NOMO-1 (cell line): ENCODE measurements around the gene ACSS1.
"Not testable (repeated sequence)": the region's sequence is repeated elsewhere in the genome, so short reads cannot be mapped to it uniquely, and the experiment has no call there.

Experiments
- DNase-seq, 2 experiments: peaks; one replicate each; lab custom pipeline; 2025; ENCODE audit not compliant: unreplicated experiment in 2 of 2; lab: John Stamatoyannopoulos, UW

The ACSS1 gene

DNA sequence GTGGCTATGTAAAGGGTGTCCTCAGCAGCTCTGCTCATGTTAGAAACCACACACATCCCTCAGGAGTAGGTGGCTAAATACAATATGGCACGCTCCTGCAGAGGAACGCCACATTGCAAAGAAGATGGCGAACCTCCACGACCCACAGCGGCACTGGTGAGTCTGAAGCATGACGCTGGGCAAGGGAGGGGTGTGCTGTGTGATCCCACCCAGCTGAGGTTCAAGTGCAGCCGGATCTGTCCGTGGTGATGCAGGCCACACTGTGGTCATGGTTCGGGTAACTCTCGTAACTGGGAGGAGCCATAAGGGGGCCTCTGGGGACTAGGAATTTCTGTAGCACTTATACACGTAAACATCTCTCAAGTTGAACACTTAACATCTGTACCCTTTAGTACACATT is 42.0 kb downstream of the ACSS1 start:
- DNase-seq = no peak

DNA sequence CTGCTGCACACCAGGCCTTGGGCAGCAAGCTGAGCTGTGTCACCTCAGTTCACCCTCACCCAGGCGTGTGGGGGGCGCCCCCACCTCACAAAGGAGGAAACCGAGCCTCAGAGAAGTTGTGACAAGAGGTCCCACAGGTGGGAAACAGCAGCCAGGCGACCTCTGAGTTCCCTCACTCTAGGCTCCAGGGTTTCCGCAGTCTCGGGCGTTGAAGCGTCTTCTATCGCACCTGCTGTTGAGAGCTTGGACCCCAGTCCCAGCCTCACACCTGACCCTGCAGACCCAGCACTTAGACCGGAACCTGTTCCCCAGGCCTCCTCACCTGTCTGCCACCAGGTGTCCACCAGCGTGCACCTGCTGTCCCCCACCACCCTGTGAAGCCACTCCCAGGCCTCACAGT is 43.1 kb downstream of the ACSS1 start:
- DNase-seq = no peak

DNA sequence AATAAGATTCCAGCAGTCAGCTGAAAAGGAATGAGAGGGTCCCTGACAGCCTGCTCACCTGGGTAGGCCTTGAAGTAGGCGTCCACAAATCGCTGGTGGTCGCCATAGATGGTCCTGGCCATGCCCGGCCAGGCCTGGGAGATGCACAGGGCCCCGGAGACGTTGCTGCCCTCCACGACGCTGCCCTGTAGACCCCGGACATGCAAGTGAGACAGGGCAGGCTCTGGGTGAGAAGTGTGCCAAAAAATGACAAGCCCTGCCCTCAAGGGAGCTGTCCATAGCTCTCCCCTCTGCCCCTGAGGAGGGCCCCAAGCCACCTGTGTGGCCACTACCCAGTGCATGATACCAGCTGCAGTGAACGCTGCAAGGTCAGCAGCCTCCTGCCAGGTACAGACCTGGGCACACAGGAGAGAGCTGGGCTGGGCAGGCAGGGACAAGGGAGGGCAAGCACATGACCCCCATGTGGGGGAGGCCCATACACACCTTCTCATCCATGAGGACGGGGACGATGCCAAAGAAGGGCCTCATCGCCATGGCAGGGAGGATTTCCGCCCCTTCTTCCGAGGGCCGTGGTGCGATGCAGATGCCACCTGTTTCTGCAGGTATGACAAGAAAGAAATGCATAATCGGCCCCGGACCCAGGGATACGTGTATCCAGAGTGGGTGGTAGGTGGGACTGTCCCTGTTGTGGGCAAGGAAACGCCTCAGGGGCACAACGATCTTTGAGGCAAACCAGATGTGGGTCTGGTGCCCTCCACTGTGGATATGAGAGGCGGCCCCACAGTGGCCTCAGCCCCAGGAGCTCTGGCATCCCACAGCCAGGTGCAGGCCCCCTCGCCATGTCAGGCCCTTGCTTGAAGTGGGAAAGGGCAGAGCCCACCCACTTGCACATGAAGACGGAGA is 44.2 kb downstream of the ACSS1 start:
- no peak for DNase-seq

DNA sequence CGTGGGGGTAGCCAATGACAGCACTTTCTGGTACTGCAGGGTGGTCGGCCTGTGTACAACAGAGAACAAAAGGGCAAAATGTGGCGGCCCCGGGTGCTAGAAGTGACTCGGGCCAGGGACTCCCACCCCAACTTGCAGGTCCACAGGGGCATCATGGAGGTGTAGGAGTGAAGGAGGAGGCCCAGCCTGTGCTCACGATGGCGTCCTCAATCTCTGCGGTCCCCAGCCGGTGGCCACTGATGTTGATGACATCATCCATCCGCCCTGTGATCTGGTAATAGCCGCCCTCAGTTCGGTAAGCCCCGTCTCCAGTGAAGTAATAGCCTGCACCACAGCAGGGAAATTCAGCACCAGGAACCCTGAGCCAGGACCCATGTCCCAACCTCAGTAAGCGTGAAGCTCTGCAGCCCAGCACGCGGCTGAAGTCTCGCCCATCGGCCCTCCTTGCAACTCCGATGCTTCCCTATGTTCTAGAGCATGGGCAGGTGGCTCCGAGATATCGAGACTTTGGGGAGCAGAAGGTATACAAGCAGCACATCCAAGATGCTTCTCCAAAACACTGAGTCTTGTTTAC is 45.2 kb downstream of the ACSS1 start:
- no peak for DNase-seq

DNA sequence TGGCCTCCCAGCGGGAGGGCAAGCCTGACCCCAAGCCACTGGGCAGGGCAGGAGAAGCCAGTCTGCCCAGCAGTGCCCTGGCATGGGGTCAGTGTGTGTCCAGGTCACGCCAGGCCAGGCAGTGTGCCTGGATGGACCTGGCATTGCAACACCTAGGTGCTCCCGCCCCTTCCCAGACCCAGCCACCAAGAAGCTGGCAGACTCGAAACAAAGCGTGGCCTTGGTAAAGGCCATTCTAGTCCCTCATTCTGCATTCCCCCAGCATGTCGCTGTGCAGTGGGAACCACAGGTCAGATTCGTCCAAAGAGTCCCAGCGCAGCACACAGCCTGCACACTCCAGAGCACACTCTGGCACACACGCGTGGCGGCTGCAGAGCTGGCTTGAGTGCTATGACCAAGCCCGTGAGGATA is 46.1 kb downstream of the ACSS1 start:
- no peak for DNase-seq

DNA sequence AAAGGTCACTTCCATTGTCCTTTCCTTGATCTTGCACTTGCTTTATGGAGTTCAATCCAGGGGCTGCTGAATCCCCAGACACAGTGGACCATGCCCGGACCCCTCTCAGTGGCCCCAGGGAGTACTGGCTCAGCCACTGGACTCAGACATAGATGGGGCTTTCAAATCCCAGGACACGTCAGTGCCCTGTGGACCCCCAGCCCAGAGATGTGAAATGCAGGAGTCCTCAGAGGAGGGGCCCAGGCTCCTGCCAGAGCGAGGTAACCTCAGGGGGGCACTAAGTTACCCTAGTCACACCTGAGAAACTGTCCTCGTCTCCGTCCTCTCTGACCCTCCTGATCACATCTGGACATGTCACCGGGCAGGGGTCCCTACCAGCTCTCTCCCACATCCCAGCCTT is 46.7 kb downstream of the ACSS1 start:
- no peak for DNase-seq

DNA sequence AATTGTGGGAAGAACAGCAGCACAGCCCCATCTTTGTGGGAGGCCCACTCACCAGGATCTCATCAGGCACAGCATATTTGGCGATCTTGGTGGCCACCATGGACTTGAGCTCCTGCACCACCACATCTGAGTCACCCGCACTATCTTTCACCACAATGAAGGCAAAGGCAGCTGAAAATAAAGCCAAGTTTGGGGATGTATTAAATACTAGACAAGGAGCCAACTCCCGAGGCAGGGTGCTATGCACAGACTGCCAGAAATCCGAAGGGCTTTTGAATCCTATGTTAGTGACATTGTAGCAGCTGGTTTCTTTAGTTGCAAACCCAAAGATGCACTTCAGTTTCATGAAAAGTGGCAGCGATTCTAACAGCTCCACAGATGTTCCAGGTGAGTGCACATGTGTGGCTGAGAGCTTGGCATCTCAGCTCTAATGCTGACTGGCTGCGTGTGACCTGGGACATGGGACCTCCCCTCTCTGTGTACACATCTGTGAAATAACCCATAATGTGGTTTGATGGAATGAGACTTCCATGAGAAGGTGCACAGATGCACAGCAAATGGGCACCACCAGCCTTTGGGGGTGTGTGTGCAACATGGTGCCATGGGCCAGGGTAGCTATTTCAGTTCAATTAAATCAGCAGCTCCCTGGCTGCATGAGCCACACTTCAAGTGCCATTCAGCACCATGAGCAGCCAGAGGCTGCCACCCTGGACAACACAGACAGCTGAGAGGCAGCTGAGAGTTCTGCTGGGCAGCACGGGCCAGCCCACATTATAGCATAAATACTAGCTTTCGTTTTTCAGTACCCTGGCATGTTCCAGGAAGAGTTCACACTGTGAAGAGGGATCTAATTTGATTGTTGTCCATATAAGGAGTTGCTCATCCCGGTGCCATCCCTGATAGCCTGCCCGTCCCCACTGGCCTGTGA is 48.5 kb downstream of the ACSS1 start:
- DNase-seq = no peak

DNA sequence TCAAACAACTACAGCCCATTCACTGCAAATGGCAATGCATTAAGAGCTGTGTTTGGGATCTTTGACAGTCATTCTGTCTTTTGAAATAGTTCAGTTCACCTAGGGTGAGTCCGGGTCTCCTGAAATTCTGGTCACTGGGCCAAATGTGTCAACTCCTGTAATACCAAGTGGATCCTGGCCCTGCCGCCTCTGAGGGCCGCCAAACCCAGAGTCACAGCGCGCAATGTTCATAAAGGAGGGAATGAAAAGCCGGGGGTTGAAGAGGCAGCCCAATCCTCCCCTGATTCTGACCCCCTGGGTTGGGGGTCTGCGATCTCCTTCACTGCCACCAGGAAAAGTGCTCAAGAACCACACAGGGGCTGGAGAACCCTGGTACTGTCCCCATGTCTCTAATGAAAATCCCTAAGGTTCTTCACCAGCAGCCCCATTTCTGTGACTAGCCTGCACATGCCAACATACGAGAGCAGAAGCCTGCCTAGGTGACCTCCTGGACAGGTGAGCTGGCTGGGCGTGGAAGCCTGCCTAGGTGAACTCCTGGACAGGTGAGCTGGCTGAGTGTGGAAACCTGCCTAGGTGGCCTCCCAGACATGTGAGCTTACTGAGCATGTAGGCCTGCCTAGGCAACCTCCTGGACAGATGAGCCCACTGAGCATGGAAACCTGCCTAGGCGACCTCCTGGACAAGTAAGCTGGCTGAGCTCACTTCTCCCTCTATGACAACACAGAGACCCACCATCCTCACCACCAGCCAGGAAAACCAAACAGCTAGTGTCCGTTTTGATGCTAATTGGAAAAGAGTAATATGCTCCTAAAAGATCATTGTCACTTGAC is 49.3 kb downstream of the ACSS1 start:
- no peak for DNase-seq

DNA sequence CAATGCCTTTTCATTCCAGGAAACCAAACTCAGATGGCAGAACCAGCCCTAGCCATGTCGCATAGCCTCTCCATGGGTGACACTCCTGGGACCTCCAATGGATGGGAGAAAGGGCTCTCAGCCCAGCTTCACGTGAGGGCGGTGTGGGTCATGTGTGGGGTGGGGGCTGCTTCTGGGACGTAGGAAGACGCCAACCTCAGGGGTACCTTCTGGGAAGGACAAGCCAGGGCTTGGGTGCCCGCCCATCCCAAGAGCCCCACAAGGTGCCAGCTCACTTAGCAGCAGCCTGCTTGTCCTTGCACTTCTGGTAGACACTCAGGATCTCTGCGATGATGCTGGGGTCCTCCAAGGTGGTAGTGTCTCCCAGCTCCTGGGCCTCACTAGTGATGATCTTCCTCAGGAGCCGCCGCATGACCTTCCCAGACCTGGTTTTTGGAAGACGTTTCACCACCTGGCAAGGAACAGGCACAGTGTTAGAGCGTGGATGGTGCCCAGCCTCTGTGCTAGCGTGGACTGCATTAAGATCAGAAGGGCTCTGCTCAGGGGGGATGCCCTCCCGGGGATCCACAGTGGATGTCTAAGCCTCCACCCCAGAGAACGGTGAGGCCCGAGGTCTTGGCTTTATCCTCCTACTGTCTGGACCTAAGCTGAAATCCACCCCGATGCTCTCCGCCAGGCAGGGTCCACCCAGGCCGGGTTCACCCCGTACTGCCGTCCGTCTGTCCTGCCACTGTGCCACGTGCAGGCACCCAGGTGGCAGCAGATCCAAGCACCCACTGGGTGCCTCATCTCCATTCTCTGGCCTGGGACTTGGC is 50.2 kb downstream of the ACSS1 start:
- no peak for DNase-seq

DNA sequence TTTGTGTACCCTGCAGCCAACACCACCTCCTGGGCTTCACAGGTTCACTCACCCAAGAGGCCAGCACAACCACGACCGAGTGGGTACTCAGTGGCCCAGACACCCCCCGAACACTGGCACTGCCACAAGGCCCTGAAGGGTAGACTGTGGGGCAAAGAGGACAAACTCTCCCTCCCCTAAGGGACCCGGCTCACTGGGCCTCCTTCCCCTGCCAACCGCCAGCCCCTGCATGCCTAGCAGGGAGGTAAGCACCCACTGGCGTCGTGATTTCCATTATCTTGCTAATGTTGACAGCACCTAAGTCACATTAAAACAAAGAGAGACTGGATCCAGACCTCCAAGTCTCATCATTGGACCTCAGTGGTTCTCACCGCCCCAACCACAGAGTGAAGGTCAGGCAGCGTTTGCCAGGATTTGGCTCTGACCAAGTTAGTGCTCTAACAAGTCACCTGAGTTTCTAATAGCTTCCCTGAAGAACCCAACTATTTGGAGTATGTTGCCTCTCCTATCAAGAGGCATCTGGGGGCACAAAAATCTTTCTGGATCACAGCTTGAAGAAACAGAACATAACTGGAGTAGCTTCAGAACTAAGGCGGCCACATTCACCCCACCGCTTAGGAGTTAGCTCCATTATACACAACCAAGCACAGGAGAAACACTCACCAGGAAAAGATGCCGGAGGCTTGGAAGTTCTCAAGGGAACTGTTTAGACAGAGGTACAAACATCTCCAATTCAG is 51.3 kb downstream of the ACSS1 start:
- DNase-seq = no peak

DNA sequence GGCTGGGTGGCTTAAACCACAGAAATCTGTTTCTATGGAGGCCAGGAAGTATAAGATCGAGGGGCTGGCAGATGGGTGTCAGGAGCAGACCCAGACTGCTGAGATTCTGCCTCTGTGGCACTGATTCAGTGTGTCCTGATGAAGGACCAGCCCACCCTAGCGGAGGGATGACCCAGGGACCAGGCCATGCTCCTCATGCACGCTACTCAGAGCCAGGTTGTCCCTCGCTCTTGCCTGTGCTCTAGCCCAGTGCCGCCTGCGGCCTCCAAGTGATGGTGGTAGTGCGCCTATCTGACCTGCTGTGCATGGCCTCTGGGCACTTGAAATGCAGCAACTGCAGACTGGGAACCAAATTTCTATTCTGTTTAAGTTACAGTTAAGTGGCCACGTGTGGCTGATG is 52.3 kb downstream of the ACSS1 start:
- DNase-seq = no peak

DNA sequence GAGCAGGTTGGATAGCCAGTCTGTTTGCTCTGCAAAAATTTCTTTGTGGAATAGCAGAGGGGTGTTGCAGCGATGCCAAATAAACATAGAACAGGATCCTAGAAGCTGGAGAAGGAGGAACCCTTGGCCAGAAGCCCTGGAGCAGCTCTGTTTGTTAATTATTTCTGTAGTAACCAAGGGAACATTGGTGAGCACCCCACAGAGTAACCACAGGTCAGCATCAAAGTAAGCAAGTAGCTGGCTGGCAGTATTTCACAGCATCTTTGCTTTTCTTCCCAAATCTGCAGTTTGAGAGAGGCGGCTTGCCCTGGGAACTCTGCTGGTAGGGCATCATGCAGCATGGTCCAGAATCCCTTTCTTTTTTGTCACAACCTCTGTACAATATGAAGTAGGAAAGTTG is 52.7 kb downstream of the ACSS1 start:
- DNase-seq = no peak

DNA sequence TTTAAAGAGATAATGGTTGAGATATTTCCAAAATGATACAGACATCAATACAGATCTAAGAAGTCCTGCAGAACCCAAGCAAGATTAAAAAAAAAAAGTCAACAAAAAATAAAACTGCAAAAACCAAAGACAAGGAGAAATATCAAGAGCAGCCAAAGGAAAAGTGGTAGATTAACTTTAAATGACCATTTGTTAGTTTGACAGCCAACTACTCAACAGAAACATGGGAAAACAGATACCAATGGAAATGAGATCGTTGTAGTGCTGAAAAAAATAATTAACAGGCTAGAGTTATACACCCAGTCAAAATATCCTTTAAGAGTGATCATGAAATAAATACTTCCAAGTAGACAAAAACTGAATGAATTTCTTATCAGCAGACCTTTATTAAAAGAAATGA is 54.9 kb downstream of the ACSS1 start:
- no peak for DNase-seq

DNA sequence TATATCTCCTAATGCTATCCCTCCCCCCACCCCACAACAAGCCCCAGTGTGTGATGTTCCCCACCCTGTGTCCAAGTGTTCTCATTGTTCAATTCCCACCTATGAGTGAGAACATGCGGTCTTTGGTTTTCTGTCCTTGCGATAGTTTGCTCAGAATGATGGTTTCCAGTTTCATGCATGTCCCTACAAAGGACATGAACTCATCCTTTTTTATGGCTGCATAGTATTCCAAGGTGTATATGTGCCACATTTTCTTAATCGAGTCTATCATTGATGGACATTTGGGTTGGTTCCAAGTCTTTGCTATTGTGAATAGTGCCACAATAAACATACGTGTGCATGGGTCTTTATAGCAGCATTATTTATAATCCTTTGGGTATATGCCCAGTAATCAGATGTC is 56.6 kb downstream of the ACSS1 start:
- not testable (repeated sequence) for DNase-seq

DNA sequence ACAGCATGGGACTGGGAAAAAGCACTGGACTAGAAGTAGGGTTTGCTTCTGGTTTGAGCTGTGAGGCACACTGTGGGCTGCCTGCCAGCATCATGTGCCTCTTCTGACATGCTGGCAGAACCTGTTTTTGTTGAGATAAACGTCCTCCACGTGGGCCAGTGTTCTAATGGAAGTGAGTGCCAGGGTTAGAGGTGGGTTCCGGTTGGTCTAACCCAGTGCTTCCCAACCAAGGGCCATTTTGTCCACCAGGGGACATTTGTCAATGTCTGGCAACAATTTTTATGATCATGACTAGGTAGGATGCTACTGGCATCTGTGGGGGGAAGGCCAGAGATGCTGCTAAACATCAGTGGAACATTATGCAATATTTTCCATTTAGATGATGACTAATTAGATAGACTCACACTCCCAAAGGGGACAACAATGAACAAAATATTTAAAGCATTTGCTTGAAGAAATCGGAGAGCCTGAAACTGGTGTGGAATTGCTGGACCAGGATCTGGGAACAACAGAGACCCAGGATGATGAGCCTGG is 57.6 kb downstream of the ACSS1 start:
- no peak for DNase-seq

DNA sequence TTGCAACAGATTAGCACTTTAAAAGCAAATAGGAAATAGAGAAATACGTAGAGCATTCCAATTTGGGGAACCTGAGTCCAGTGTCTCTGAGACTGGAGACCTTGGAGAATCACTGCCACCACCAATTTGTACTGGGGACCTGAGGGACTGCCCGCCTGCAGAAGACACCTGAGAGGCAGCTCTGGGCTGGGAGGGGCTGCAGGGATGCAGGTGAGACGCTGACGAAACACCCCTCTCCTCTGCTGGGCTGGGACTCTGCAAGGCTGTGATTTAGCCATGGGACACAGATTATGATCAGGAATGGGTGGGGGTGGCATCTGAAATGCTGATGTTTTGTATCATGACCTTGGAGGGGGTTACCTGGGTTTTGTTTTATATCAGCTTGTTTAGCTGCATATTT is 58.4 kb downstream of the ACSS1 start:
- DNase-seq = no peak

DNA sequence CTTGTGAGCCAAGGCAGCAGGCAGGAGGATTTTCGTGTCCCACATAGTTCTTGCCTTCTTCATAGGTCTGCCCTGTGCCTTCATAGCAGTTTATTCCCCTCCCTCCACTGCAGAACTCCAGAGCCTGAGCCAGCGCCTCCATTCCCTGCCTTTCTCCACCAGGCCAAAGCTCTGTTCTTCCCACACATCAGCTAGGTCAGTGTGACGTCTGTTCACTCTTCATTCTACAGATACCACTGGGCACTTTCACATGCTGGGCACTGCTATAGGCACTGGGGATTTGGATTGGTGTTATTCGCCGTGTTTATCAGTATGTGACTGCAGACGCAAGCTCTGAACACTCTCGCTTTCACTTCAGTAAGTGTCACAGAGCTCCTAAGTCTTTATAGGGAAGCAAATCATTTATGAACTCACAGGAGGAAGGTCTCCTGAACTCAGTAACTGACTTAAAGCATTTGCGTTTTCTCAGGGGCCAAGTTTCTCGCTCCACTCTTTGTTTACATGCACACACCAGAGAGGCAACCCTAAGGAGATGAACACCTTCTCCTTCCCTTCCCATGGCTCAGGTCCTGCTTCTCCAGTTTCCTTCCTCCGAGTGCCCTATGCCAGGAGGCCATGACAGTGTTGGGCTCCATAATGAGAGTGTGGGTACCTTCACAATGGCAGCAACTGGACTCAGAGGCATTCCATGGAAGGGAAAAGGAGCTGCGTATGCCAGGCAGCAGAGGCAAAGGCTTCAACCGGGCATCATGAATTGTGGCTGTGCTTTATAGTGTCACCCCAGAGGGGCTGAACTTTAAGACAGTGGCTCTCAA is 59.1 kb downstream of the ACSS1 start:
- DNase-seq = peak in 1 of 2 experiments; percentile 41

DNA sequence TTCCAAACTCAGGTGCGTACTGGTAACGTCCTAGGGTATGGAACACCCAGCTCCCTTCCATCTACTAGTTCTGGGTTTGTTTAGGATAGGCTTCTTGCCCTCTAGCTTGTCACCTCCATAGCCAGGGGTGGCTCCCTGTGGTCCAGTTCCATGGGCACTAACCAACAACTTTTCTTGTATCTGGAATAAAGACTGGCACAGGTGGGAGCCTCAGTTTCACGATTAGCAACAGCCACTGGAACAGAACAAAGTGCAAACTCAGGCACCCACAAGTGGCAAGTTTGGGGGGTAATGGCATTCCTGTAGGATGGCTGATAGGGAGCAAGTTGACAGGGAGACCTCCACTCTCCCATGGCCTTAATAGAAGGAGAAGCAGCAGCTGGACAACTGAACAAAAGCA is 59.8 kb downstream of the ACSS1 start:
- DNase-seq = no peak
